T-helper 1 cell treated with Interleukin-12 subunit alpha and Interleukin-12 subunit beta and Interleukin-4 antibody, amounts not matched to agents 30 ng/mL and 1 ng/mL, for 36 hours (primary cell): ENCODE data around the gene NEK8. TPM values are rescaled to one million over a fixed set of nuclear protein-coding genes. Genes with fewer than 3 reads are reported as not detected.

Source experiments
- intact Hi-C: fragments of 100-400 bp; cut with micrococcal nuclease; formaldehyde crosslinking; loops from one replicate; pipeline ENCODE4 v1.15.1; 2024
- total RNA-seq: library from RNA; stranded (reverse); gene quantifications from 2 replicates; pipeline ENCODE4 v1.2.3, GENCODE V29; 2022

The NEK8 gene
- total RNA-seq, 1 donor from 2014 or later = 6.5 TPM

DNA sequence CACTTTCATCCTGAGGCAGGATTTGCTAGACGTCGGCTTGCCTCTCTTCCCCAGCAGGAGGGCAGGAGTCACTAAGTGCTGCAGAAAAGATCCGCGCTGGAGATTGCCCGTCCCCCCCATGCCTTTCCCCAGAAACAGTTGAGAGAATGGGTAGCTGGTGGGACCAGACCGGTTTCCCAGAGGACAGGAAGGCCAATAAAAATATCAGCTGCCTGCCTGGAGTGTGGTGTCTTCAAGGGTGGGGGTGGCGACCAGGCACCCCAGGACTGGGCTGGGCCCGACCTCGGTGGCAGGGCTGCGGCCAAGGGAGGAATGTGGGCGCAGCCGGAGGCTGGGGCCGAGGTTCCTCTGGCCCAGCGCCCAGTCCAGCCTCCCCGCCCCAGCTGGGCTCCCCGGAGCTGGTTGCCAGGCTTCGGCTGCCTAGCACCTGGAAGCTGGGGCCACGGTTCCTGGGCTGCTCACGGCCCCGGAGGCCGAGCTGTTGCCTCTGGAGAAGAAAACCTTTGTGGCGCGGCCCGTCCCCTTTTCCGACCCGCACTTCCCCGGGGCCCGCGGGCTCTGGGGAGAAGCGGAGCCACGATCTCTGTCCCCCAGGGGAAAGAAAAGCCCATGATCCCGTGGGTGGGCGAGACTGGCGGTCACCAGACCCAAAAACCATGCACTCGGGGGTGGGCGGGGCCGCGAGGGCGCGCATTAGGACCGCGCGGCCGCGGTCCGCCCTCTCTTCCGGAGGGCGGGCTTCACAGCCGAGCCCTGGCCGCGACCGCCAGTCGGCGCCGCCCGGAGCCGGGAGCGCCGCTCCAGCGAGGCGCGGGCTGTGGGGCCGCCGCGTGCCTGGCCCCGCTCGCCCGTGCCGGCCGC, 14.9 kb downstream of the NEK8 start, which contains the start of gene TRAF4:
TRAF4 (plus strand) TSS at position 769 of the 861 bp plus-strand sequence. CDS start 102 bp downstream, outside the sequence.
- intact Hi-C loops = loop anchor here (1.0 to 5.0 kb wide), 3 partner anchors 15 to 209 kb away; partner anchors contain the start of genes NEK8 and PHF12

DNA sequence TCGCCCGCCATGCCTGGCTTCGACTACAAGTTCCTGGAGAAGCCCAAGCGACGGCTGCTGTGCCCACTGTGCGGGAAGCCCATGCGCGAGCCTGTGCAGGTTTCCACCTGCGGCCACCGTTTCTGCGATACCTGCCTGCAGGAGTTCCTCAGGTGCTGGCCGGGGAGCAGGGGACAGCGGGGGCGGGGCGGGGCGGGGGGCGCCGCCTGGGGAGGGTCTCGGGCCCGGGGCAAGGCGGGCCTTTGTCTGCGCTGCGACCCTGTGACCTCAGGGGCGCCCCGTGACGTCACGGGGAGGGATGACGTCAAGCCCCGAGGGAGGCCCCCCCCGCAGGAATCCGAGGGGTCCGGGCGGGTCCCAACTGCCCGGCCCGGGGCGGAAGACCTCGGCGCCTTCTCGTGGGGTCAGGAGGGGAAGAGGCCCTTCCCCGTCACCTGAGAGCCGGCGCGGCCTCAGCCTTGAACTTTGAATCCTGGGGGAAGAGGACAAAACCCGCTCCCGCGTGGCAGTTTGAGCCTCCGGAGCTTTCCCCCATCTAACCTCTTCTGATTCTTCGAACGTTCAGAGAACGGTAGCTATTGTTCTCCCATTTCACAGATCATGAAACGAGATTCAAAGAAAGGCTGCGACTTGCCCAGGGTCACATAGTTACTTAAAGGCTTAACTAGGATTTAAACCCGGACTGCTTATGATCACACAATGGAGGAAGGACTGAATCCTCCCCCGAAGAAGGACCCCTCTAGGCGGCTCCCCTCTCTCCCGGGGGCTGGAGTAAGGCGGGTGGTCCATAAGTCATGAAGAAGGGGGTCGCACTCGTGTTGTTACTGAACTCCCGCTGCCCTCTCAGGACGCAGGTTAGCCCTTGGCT, 15.8 kb downstream of the NEK8 start:
- intact Hi-C loops = loop anchor here (1.0 to 5.0 kb wide), 3 partner anchors 16 to 208 kb away; partner anchors contain the start of genes NEK8 and PHF12

GRCh38 chr17:28744972-28745785, 16.6 kb downstream of the NEK8 start:
- intact Hi-C loops = loop anchor here (1.0 to 5.0 kb wide), 3 partner anchors 17 to 207 kb away; partner anchors contain the start of genes NEK8 and PHF12

DNA sequence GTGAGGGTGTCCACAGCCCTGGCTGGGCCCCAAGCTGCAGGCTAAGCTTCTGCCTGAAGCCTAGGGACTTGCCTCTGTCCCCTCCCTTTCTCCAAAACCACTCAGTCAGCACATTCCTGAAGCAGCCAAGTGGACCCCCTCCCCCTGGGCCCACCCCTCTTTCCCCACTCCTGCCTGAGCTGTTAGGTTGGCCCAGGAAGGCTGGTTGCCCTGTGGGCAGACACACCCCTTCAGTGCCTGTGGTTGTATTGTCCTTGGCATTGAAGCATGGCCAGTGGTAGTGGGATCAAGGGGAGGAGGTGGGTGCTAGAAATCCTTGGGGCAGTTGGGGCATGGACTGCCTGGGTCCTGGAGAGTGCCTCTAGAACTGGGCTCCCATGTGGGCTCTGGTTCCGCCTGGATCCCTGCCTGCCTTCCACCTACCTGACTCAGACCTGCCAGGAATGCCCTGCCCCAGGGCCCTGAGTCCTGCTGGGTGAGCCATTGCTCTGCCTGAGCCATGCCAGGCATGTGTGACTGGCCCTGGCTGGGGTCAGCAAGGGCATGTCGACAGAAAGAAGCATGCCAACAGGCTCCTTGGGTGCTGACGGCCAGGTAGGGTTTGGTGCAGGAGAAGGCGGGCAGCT, 17.3 kb downstream of the NEK8 start:
- intact Hi-C loops = no loop called here

DNA sequence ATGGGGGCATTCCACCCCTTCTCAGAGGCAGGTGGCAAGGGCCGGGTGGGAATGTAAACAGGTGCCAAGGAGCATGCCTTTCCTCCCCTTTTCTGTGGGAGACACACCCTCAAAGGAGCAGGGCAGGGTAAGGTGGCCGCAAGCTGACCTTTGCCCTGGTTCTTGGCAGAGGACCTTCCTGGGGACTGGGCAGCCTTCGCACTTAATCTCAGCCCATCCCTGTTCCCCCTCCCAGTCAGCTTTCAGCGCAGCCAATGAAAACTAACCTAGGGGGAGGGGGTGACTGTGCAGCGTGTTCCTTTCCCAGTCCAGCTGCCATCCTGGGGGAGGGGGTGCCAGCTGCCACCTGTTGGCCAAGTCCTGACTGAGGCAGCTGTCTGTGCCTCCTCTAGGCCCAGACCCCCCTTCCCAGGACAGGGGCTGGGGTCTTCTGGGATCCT, 18.0 kb downstream of the NEK8 start:
- intact Hi-C loops = no loop called here

- intact Hi-C loops = no loop called here
Observed at GRCh38 chr17:28747051-28747691, 18.6 kb downstream of the NEK8 start.

GRCh38 chr17:28747801-28748750, 19.5 kb downstream of the NEK8 start:
- intact Hi-C loops = no loop called here

GRCh38 chr17:28748852-28749515, 20.4 kb downstream of the NEK8 start:
- intact Hi-C loops = no loop called here

- intact Hi-C loops = loop anchor here (1.0 kb wide), 2 partner anchors 22 to 102 kb away; no protein-coding TSS in a partner anchor
Observed at GRCh38 chr17:28749516-28750177, 21.1 kb downstream of the NEK8 start.

DNA sequence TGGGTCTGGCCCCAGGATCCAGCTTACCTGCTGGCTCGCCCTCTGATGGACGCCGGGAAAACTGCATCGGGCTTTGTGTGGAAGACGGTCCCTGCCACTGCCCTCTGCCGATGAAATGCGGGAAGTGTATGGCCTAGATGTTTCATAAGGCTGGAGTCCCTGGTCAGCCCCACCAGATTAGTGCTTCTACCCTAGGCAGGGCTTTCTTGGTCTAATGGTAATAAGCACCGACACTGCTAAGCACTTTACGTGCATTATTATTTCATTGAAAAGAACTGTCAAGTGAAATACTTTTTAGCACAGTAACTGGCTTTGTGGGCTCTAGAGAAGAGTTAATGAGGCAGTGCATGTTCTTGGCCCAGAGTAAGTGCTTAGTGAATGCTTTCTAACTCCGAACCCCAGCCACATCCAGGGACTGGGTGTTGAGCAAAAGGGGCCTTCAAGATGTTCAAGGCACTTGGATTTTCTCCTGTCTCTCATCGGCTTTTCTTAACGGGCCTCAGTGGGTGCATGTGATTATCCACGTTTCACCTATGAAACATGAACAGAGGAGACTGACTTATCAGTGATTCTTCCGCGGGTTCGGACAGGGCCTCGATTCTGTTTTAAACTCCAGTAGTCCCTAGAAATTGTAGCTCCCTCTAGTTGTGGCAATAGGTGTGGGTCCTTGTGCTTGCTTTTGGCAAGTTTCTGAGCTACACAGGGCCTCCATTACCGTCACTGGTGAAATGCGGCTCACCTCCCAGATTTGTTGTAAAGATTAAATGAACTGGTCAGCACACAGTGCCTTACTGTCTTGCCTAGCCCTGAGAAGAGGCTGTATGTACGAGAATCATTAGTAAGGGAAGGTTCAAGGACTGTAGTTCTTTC, 21.8 kb downstream of the NEK8 start:
- intact Hi-C loops = loop anchor here (1.0 kb wide), 2 partner anchors 23 to 103 kb away; no protein-coding TSS in a partner anchor

DNA sequence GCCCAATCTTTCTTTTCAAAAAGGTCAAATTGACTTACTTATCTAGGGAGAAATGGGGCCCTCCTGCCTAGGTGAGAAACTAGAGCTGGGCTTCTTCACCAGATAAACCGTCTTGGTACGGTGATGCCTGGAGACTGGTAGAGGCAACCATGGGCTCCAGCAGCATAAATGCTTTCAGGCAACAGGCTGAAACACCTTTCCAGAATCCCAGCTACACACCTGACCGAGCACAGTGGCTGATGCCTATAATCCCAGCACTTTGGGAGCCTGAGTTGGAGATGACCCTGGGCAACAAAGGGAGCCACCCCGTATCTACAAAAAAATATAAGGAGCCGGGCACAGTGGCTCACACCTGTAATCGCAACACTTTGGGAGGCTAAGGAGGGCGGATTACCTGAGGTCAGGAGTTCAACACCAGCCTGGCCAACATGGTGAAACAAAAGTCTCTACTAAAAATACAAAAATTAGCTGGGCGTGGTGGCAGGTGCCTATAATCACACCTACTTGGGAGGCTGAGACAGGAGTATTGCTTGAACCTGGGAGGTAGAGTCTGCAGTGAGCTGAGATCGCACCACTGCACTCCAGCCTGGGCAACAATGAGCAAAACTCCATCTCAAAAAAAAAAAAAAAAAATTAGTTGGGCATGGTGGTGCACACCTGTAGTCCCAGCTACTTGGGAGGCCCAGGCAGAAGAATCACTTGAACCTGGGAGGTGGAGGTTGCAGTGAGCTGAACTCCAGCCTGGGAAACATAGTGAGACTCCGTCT, 23.2 kb downstream of the NEK8 start:
- intact Hi-C loops = no loop called here

DNA sequence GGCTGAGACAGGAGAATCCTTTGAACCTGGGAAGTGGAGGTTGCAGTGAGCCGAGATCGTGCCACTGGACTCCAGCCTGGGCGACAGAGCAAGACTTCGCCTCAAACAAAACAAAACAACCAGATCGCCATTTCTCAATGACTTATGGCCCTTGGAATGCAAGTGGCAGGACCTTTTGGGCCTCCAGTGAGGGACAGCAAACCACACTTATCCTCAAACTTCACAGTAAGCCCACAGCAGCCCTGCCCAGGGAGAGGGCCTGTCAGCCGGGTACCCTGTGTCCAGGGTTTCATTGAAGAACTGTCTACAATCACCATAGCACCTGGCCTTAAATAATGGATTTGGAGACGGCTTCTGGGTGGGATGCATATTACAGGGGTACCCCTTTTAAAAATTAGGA, 26.9 kb downstream of the NEK8 start:
- intact Hi-C loops = no loop called here

DNA sequence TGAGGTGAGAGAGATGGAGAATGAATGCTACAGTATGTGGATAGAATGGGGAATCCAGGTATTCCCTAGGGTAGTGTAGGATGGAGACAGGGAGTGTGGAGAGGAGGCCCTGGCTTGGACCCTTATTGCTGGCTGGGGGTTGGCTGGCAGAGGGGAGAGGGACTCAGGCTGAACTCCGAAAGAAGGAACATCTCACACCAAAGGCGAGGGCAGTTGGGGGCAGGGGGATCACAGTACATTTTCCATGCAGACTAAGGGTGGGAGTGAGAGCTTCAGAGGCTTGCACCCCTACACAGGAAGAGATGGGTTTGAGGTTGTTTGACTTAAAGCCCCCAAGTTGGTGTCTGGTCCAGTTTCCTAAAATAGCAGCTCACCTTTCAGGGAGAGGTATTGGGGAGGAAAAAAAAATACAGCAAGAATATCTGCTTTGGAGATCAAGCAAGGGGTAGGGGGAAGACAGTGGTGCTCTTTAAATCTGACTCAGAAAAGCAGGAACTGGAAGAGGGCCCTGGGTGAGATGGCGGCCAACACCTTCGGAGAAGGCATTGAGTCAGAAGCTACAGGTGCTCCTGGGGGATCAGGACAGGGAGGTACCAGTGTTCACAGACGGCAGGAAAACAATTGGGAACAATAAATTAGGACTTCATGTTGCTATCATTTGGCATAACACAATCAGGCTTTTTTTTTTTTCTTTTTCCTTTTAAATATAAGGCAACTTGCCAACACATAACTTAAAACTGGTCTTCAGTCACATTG, 27.6 kb downstream of the NEK8 start:
- intact Hi-C loops = no loop called here

- intact Hi-C loops = no loop called here
Observed at GRCh38 chr17:28758411-28759121, 30.0 kb downstream of the NEK8 start.
